IgD-negative memory B cell (primary cell): ENCODE results near the gene PIK3CG. TPM values are rescaled to one million over a fixed set of nuclear protein-coding genes. Genes with fewer than 3 reads are reported as not detected.
A peak's percentile ranks its signal among the peaks of the same experiment; 100 is the strongest.

Experiments
- H3K27ac Mint-ChIP-seq, 3 donors: one replicate each; pipeline ENCODE4 v1.8.0; 2020 to 2022; ENCODE audit warnings: mild to moderate bottlenecking in 3 of 3, mixed read lengths in 3 of 3, moderate library complexity in 1 of 3
- H3K27me3 Mint-ChIP-seq: one replicate; pipeline ENCODE4 v1.8.0; 2021; ENCODE audit warnings: mixed read lengths
- H3K36me3 Mint-ChIP-seq: one replicate; pipeline ENCODE4 v1.8.0; 2020; ENCODE audit warnings: mild to moderate bottlenecking, mixed read lengths
- H3K4me1 Mint-ChIP-seq, 3 donors: one replicate each; pipeline ENCODE4 v1.8.0; 2020 to 2022; ENCODE audit warnings: mixed read lengths in 3 of 3, mild to moderate bottlenecking in 1 of 3
- H3K4me3 Mint-ChIP-seq, 4 donors: one replicate each; pipeline ENCODE4 v1.8.0; 2020 to 2022; ENCODE audit warnings: mild to moderate bottlenecking in 4 of 4, mixed read lengths in 4 of 4, moderate library complexity in 3 of 4
- H3K9me3 Mint-ChIP-seq, 3 donors: one replicate each; pipeline ENCODE4 v1.8.0; 2020 to 2021; ENCODE audit warnings: mixed read lengths in 3 of 3, mild to moderate bottlenecking in 1 of 3
- polyA plus RNA-seq: library from polyadenylated mRNA; unstranded; fragments of 300-500 nt; fragmentation: Illumina TruSeq; gene quantifications from one replicate; pipeline ENCODE4 v1.2.3, GENCODE V29; 2021

The PIK3CG gene
- polyA plus RNA-seq, 1 donor from 2014 or later, result 27.7 TPM

- H3K9me3 Mint-ChIP-seq, result no peaks in the 10 kb centered on the region
- peaks cover 19% of the 10 kb centered on the region for H3K36me3 Mint-ChIP-seq
- peak overlapping the region in 2 of 3 donors; percentile 93 to 95 for H3K27ac Mint-ChIP-seq
- no peaks in the 10 kb centered on the region for H3K27me3 Mint-ChIP-seq
- peak overlapping the region in 1 of 4 donors; percentile 96 for H3K4me3 Mint-ChIP-seq
- peaks cover 54 to 71% (median 64%) of the 10 kb centered on the region in 3 donors for H3K4me1 Mint-ChIP-seq
These were observed 2.7 kb downstream of the PIK3CG start for GRCh38 chr7:106867641-106868351.

GRCh38 chr7:106868364-106868763, 3.3 kb downstream of the PIK3CG start:
- peak overlapping the region in 2 of 3 donors; percentile 11 to 76 for H3K27ac Mint-ChIP-seq
- no peaks in the 10 kb centered on the region for H3K27me3 Mint-ChIP-seq
- peak overlapping the region; percentile 29 to 88 (median 60) for H3K4me3 Mint-ChIP-seq
- H3K4me1 Mint-ChIP-seq, result peaks cover 53 to 69% (median 64%) of the 10 kb centered on the region in 3 donors
- no peaks in the 10 kb centered on the region for H3K9me3 Mint-ChIP-seq
- peaks cover 22% of the 10 kb centered on the region for H3K36me3 Mint-ChIP-seq

GRCh38 chr7:106869954-106870353, 4.9 kb downstream of the PIK3CG start:
- Mint-ChIP-seq H3K4me1 (peaks cover 53 to 66% (median 64%) of the 10 kb centered on the region in 3 donors), H3K27me3 (no peaks in the 10 kb centered on the region), H3K9me3 (no peaks in the 10 kb centered on the region), H3K4me3 (peak overlapping the region; percentile 29 to 88 (median 72)), H3K27ac (peak overlapping the region in 2 of 3 donors; percentile 26 to 95), H3K36me3 (peaks cover 36% of the 10 kb centered on the region)

- Mint-ChIP-seq H3K4me1 (peaks cover 48 to 64% (median 63%) of the 10 kb centered on the region in 3 donors), H3K36me3 (peaks cover 39% of the 10 kb centered on the region), H3K27me3 (no peaks in the 10 kb centered on the region), H3K9me3 (no peaks in the 10 kb centered on the region), H3K27ac (peak overlapping the region; percentile 43 to 95 (median 59)), H3K4me3 (peak overlapping the region; percentile 29 to 90 (median 75))
These were observed 5.4 kb downstream of the PIK3CG start for GRCh38 chr7:106870528-106870927.

GRCh38 chr7:106870983-106871410, 5.9 kb downstream of the PIK3CG start:
- Mint-ChIP-seq H3K9me3 (no peaks in the 10 kb centered on the region), H3K27ac (peak overlapping the region; percentile 43 to 95 (median 69)), H3K4me3 (peak overlapping the region; percentile 29 to 90 (median 74))

GRCh38 chr7:106871793-106872571, 6.9 kb downstream of the PIK3CG start:
- Mint-ChIP-seq H3K4me1 (peaks cover 40 to 60% (median 59%) of the 10 kb centered on the region in 3 donors), H3K27ac (peak overlapping the region; percentile 43 to 95 (median 69)), H3K36me3 (peaks cover 40% of the 10 kb centered on the region), H3K4me3 (peak overlapping the region; percentile 33 to 90 (median 74)), H3K27me3 (no peaks in the 10 kb centered on the region), H3K9me3 (no peaks in the 10 kb centered on the region)

More at GRCh38 chr7:106870983-106871410, 5.9 kb downstream of the PIK3CG start:
- peaks cover 48 to 64% (median 63%) of the 10 kb centered on the region in 3 donors for H3K4me1 Mint-ChIP-seq
- H3K36me3 Mint-ChIP-seq, result peaks cover 40% of the 10 kb centered on the region
- H3K27me3 Mint-ChIP-seq, result no peaks in the 10 kb centered on the region

- Mint-ChIP-seq H3K9me3 (no peaks in the 10 kb centered on the region), H3K27ac (peak overlapping the region; percentile 43 to 95 (median 69)), H3K4me1 (peaks cover 38 to 56% (median 55%) of the 10 kb centered on the region in 3 donors), H3K4me3 (peak overlapping the region in 3 of 4 donors; percentile 33 to 79 (median 75)), H3K27me3 (no peaks in the 10 kb centered on the region), H3K36me3 (peaks cover 40% of the 10 kb centered on the region)
These were observed 7.7 kb downstream of the PIK3CG start for GRCh38 chr7:106872763-106873162.

- H3K4me1 Mint-ChIP-seq, result peaks cover 46 to 50% (median 48%) of the 10 kb centered on the region in 3 donors
- H3K36me3 Mint-ChIP-seq, result peaks cover 32% of the 10 kb centered on the region
- no peaks in the 10 kb centered on the region for H3K27me3 Mint-ChIP-seq
- H3K4me3 Mint-ChIP-seq, result peak overlapping the region in 1 of 4 donors; percentile 66
- no peak overlapping the region for H3K27ac Mint-ChIP-seq
- no peaks in the 10 kb centered on the region for H3K9me3 Mint-ChIP-seq
These were observed 9.0 kb downstream of the PIK3CG start for GRCh38 chr7:106874076-106874475.

GRCh38 chr7:106875508-106875907, 10.4 kb downstream of the PIK3CG start:
- Mint-ChIP-seq H3K27ac (no peak overlapping the region), H3K4me3 (no peak overlapping the region), H3K36me3 (peaks cover 35% of the 10 kb centered on the region), H3K27me3 (no peaks in the 10 kb centered on the region), H3K9me3 (no peaks in the 10 kb centered on the region), H3K4me1 (peaks cover 38 to 49% (median 38%) of the 10 kb centered on the region in 3 donors)

- H3K27ac Mint-ChIP-seq, result peak overlapping the region in 1 of 3 donors; percentile 20
- no peaks in the 10 kb centered on the region for H3K27me3 Mint-ChIP-seq
- H3K36me3 Mint-ChIP-seq, result peaks cover 41% of the 10 kb centered on the region
- peaks cover 29 to 40% (median 30%) of the 10 kb centered on the region in 3 donors for H3K4me1 Mint-ChIP-seq
- no peak overlapping the region for H3K4me3 Mint-ChIP-seq
- H3K9me3 Mint-ChIP-seq, result no peaks in the 10 kb centered on the region
These were observed 13.8 kb downstream of the PIK3CG start for GRCh38 chr7:106878748-106879439.

- Mint-ChIP-seq H3K36me3 (peaks cover 31% of the 10 kb centered on the region), H3K27me3 (no peaks in the 10 kb centered on the region), H3K9me3 (no peaks in the 10 kb centered on the region), H3K4me3 (no peak overlapping the region), H3K27ac (no peak overlapping the region), H3K4me1 (peaks cover 22 to 44% (median 30%) of the 10 kb centered on the region in 3 donors)
These were observed 16.9 kb downstream of the PIK3CG start for GRCh38 chr7:106881984-106882383.

GRCh38 chr7:106883456-106884026, 18.5 kb downstream of the PIK3CG start:
- Mint-ChIP-seq H3K27ac (no peak overlapping the region), H3K9me3 (no peaks in the 10 kb centered on the region), H3K27me3 (no peaks in the 10 kb centered on the region), H3K36me3 (peaks cover 36% of the 10 kb centered on the region), H3K4me1 (peaks cover 25 to 39% (median 28%) of the 10 kb centered on the region in 3 donors), H3K4me3 (no peak overlapping the region)

GRCh38 chr7:106885652-106886051, 20.6 kb downstream of the PIK3CG start:
- no peaks in the 10 kb centered on the region for H3K9me3 Mint-ChIP-seq
- peak overlapping the region in 1 of 3 donors; percentile 16 for H3K27ac Mint-ChIP-seq
- peaks cover 38% of the 10 kb centered on the region for H3K36me3 Mint-ChIP-seq
- no peaks in the 10 kb centered on the region for H3K27me3 Mint-ChIP-seq
- H3K4me1 Mint-ChIP-seq, result peaks cover 26 to 28% (median 26%) of the 10 kb centered on the region in 3 donors
- H3K4me3 Mint-ChIP-seq, result no peak overlapping the region

GRCh38 chr7:106887421-106887820, 22.3 kb downstream of the PIK3CG start:
- Mint-ChIP-seq H3K4me1 (peaks cover 23 to 26% (median 25%) of the 10 kb centered on the region in 3 donors), H3K27ac (peak overlapping the region in 2 of 3 donors; percentile 18 to 48), H3K27me3 (no peaks in the 10 kb centered on the region), H3K36me3 (peaks cover 36% of the 10 kb centered on the region), H3K9me3 (no peaks in the 10 kb centered on the region), H3K4me3 (no peak overlapping the region)
